Measurements from ENCODE around the gene BEND3.

BEND3 gene

DNA sequence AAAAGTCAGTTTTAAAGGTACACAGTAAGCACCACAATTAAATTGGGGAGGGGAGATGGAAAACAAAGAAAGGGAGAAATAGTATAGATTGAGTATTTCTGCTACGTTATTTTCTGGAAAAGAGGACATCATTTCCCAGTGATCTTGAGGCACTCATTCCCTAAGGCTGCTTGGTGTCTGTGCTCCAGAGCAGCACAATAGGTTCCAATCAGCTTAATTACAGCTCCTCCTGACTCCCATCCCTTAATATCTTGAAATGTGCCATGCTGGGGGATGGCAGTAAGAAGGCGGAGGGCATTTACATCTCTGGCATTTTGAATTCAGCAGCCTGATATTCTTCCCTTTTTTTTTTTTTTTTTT lies 39.5 kb upstream of the BEND3 start:
- H3K9me3 ChIP-seq (replicated peaks; ENCODE audit: insufficient read depth, low read length), result no peaks in the 10 kb centered on the region
- H3K9me2 ChIP-seq (replicated peaks; ENCODE audit: insufficient read depth, low read length), result no peaks in the 10 kb centered on the region
- H3K4me3 ChIP-seq (ENCODE audit: low read length), result no peak overlapping the region
- TF ChIP-seq EZH2phosphoT487 (IDR thresholded peaks at IDR 0.05; ENCODE audit: low read length) (no peak), EZH2 (optimal IDR thresholded peaks at IDR 0.05; ENCODE audit: low read depth, low read length) (no peak)
- TF ChIP-seq, protein P1, sequence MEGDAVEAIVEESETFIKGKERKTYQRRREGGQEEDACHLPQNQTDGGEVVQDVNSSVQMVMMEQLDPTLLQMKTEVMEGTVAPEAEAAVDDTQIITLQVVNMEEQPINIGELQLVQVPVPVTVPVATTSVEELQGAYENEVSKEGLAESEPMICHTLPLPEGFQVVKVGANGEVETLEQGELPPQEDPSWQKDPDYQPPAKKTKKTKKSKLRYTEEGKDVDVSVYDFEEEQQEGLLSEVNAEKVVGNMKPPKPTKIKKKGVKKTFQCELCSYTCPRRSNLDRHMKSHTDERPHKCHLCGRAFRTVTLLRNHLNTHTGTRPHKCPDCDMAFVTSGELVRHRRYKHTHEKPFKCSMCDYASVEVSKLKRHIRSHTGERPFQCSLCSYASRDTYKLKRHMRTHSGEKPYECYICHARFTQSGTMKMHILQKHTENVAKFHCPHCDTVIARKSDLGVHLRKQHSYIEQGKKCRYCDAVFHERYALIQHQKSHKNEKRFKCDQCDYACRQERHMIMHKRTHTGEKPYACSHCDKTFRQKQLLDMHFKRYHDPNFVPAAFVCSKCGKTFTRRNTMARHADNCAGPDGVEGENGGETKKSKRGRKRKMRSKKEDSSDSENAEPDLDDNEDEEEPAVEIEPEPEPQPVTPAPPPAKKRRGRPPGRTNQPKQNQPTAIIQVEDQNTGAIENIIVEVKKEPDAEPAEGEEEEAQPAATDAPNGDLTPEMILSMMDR (IDR thresholded peaks at IDR 0.05; ENCODE audit: low read length), result no peak
- no peak for DNase-seq
- no peak overlapping the region for H3K9ac ChIP-seq (ENCODE audit: low read length)
- no peak overlapping the region for H3K27ac ChIP-seq (ENCODE audit: low read length)
- H4K20me1 ChIP-seq (ENCODE audit: insufficient read depth, low read length), result no peaks in the 10 kb centered on the region
- no peak overlapping the region for H2AFZ ChIP-seq (ENCODE audit: low read length)
- no peak overlapping the region for H3K4me2 ChIP-seq (ENCODE audit: low read depth, low read length)
- H3K79me2 ChIP-seq (ENCODE audit: low read length), result no peaks in the 10 kb centered on the region
- H3F3A ChIP-seq (ENCODE audit: insufficient read depth, low read length), result no peaks in the 10 kb centered on the region
- no peaks in the 10 kb centered on the region for H3K36me3 ChIP-seq (replicated peaks; ENCODE audit: insufficient read depth, low read length)
- no peaks in the 10 kb centered on the region for H3K4me1 ChIP-seq (ENCODE audit: low read length)
- H3K27me3 ChIP-seq (replicated peaks; ENCODE audit: insufficient read depth, low read length), result no peaks in the 10 kb centered on the region

DNA sequence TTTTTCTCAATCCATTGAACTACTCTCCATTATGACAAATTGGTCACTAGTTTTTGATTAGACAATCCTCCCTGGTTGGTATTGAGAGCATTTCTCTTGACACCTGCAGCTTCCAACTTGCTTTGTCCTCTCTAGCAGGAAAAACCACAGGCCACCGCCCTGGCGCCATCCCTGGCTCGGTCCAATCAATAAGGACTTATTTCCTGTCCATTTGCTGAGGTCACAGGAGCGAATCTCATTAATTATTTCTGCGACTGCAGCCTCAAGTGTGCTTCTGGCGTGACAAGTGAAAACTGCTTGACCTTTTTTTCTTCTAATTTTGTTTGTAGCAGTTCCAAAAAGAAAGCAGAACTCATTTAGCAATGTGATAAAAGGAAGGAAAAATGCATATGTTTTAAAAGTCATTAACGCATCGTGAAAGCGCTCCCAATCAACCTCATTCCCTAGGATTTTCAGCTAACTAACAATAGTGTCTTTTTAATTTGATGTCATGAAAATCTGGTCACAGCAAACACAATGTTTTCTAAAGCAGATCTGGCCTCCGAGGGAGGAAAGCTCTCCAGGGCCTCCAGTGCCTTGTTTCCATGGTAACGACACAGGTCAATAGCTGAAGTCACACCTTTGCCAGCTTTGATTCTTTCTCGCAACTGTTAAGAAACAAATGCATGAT lies 39.0 kb upstream of the BEND3 start:
- no peaks in the 10 kb centered on the region for H3F3A ChIP-seq (ENCODE audit: insufficient read depth, low read length)
- no peaks in the 10 kb centered on the region for H4K20me1 ChIP-seq (ENCODE audit: insufficient read depth, low read length)
- TF ChIP-seq, protein P1 (IDR thresholded peaks at IDR 0.05; ENCODE audit: low read length), result no peak
- TF ChIP-seq EZH2 (optimal IDR thresholded peaks at IDR 0.05; ENCODE audit: low read depth, low read length), result no peak
- TF ChIP-seq EZH2phosphoT487 (IDR thresholded peaks at IDR 0.05; ENCODE audit: low read length), result no peak
- H3K4me2 ChIP-seq (ENCODE audit: low read depth, low read length), result no peak overlapping the region
- DNase-seq, result no peak
- H3K36me3 ChIP-seq (replicated peaks; ENCODE audit: insufficient read depth, low read length), result no peaks in the 10 kb centered on the region
- no peak overlapping the region for H3K4me3 ChIP-seq (ENCODE audit: low read length)
- no peaks in the 10 kb centered on the region for H3K9me2 ChIP-seq (replicated peaks; ENCODE audit: insufficient read depth, low read length)
- no peak overlapping the region for H2AFZ ChIP-seq (ENCODE audit: low read length)
- no peaks in the 10 kb centered on the region for H3K4me1 ChIP-seq (ENCODE audit: low read length)
- H3K9ac ChIP-seq (ENCODE audit: low read length), result no peak overlapping the region
- no peaks in the 10 kb centered on the region for H3K27me3 ChIP-seq (replicated peaks; ENCODE audit: insufficient read depth, low read length)
- no peaks in the 10 kb centered on the region for H3K9me3 ChIP-seq (replicated peaks; ENCODE audit: insufficient read depth, low read length)
- H3K79me2 ChIP-seq (ENCODE audit: low read length), result no peaks in the 10 kb centered on the region
- H3K27ac ChIP-seq (ENCODE audit: low read length), result no peak overlapping the region

DNA sequence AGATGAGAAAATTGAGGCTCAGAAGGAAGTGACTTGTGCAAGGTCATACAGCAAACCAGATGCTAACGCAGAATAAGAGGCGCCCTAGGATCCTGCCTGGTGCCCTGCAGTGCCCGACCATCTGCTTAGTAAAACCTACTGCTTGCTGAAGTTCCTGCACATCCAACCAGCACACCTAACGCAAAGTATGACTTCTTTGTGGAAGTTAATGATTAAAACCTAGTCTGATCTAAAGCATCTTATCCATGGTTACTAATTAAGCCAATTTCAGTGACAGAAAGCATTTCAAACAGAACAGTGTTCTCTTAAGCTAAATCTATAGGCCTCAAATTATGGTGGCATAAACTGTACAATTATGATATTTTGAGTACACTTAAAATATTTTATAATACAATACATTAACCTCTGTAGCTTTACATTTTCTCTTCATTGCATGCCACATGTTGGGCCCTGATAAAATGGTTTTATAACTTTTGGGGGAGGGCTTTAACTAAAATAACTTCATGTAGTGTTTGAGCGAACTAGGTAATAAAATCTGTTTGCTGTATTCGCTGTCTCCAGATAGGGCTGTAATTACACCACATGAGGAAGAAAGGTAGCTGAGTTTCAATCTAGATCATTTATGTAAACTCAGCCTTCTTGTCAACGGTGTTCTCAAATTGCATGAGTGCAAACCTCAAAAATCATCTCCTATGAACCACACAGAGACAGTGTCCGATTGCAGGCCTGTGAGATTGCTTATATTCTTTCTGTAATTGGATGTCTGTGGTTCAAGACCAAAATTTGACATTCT lies 37.5 kb upstream of the BEND3 start:
- TF ChIP-seq, protein P1 (IDR thresholded peaks at IDR 0.05; ENCODE audit: low read length), result no peak
- no peak for TF ChIP-seq EZH2 (optimal IDR thresholded peaks at IDR 0.05; ENCODE audit: low read depth, low read length)
- no peak for TF ChIP-seq EZH2phosphoT487 (IDR thresholded peaks at IDR 0.05; ENCODE audit: low read length)
- H3K4me1 ChIP-seq (ENCODE audit: low read length), result no peaks in the 10 kb centered on the region
- no peaks in the 10 kb centered on the region for H3F3A ChIP-seq (ENCODE audit: insufficient read depth, low read length)
- no peak overlapping the region for H3K9ac ChIP-seq (ENCODE audit: low read length)
- no peaks in the 10 kb centered on the region for H3K9me2 ChIP-seq (replicated peaks; ENCODE audit: insufficient read depth, low read length)
- H4K20me1 ChIP-seq (ENCODE audit: insufficient read depth, low read length), result no peaks in the 10 kb centered on the region
- no peak overlapping the region for H3K4me2 ChIP-seq (ENCODE audit: low read depth, low read length)
- no peaks in the 10 kb centered on the region for H3K36me3 ChIP-seq (replicated peaks; ENCODE audit: insufficient read depth, low read length)
- no peaks in the 10 kb centered on the region for H3K9me3 ChIP-seq (replicated peaks; ENCODE audit: insufficient read depth, low read length)
- no peak overlapping the region for H3K27ac ChIP-seq (ENCODE audit: low read length)
- H3K27me3 ChIP-seq (replicated peaks; ENCODE audit: insufficient read depth, low read length), result no peaks in the 10 kb centered on the region
- no peak overlapping the region for H3K4me3 ChIP-seq (ENCODE audit: low read length)
- DNase-seq, result no peak
- no peak overlapping the region for H2AFZ ChIP-seq (ENCODE audit: low read length)
- no peaks in the 10 kb centered on the region for H3K79me2 ChIP-seq (ENCODE audit: low read length)

Measured in MM.1S (cell line).